B cell (primary cell): ENCODE data around the gene CDK5RAP1. TPM values are rescaled to one million over a fixed set of nuclear protein-coding genes. Genes with fewer than 3 reads are reported as not detected.
A peak's percentile ranks its signal among the peaks of the same experiment; 100 is the strongest.

Experiments
- ATAC-seq: fragments of 200-7000 bp; cut with Tn5 transposase; one replicate; pipeline ENCODE4 v1.10.0; 2021; ENCODE audit warnings: low read depth, mild to moderate bottlenecking, moderate number of reproducible peaks, moderate library complexity
- CTCF ChIA-PET: fragments of 350-600 bp; sonication (Branson Sonifier 250); formaldehyde crosslinking; loops from one replicate; lab custom pipeline; 2021; ENCODE audit warnings: antibody characterized with exemption, inconsistent platforms; lab: Charles Lee
- POLR2A ChIA-PET: fragments of 350-600 bp; sonication (Branson Sonifier 250); formaldehyde crosslinking; loops from one replicate; lab custom pipeline; 2021; ENCODE audit warnings: antibody characterized with exemption; lab: Charles Lee
- DNase-seq: peaks from one replicate; pipeline ENCODE4 v3.0.0; 2013
- H2AFZ ChIP-seq: 2 replicates; pipeline ENCODE4 v1.6.1; 2012; ENCODE audit warnings: mild to moderate bottlenecking, low read depth, low read length; ENCODE audit not compliant: insufficient read depth, poor library complexity, severe bottlenecking
- H3K27ac ChIP-seq, 2 donors: 1 replicate in 1 of 2; 2 replicates in 1 of 2; pipeline ENCODE4 v1.5.1; 2012 to 2013; ENCODE audit warnings: low read length in 2 of 2, mild to moderate bottlenecking in 2 of 2, moderate library complexity in 1 of 2
- H3K27me3 ChIP-seq, 4 experiments: fragments of 200-600 bp in 1 of 4; sonication (generic) in 1 of 4; replicated peaks in 1 of 4; 1 replicate in 2 of 4; 2 replicates in 2 of 4; pipeline versions ENCODE4 v1.6.1 to v1.7.0; 2013 to 2016; ENCODE audit warnings: low read length in 3 of 4, mild to moderate bottlenecking in 2 of 4, mixed read lengths in 1 of 4, moderate library complexity in 1 of 4; ENCODE audit not compliant: insufficient read depth in 4 of 4, control insufficient read depth in 3 of 4; ENCODE audit errors: control extremely low read depth in 1 of 4
- H3K36me3 ChIP-seq, 2 experiments: replicated peaks in 1 of 2; 1 replicate in 1 of 2; 2 replicates in 1 of 2; pipeline versions ENCODE4 v1.6.1 to v1.7.1; 2013; ENCODE audit warnings: low read length in 1 of 2; ENCODE audit not compliant: insufficient read depth in 2 of 2, control insufficient read depth in 1 of 2; ENCODE audit errors: control extremely low read depth in 1 of 2, extremely low read depth in 1 of 2
- H3K4me1 ChIP-seq, 2 donors: fragments of 200-600 bp in 1 of 2; sonication (generic) in 1 of 2; 1 replicate in 1 of 2; 2 replicates in 1 of 2; pipeline versions ENCODE4 v1.5.1 to v1.6.1; 2013 to 2017; ENCODE audit warnings: low read length in 2 of 2; ENCODE audit not compliant: control insufficient read depth in 2 of 2, insufficient read depth in 2 of 2
- H3K4me2 ChIP-seq: replicated peaks from 2 replicates; pipeline ENCODE3; 2012; ENCODE audit warnings: mild to moderate bottlenecking, low read depth, low read length; ENCODE audit not compliant: poor library complexity, severe bottlenecking
- H3K4me3 ChIP-seq, 5 experiments: fragments of 200-600 bp in 1 of 5; sonication (generic) in 1 of 5; 1 replicate in 3 of 5; 2 replicates in 2 of 5; pipeline versions ENCODE4 v1.5.1 to v1.7.0; 2011 to 2016; ENCODE audit warnings: low read length in 4 of 5, mild to moderate bottlenecking in 4 of 5, low read depth in 2 of 5, control low read depth in 1 of 5, moderate library complexity in 1 of 5; ENCODE audit not compliant: insufficient read depth in 1 of 5; ENCODE audit errors: control extremely low read depth in 1 of 5, extremely low read depth in 1 of 5
- H3K79me2 ChIP-seq: fragments of 200-600 bp; sonication (generic); one replicate; pipeline ENCODE4 v1.6.0; 2016; ENCODE audit warnings: low read length; ENCODE audit not compliant: control insufficient read depth, insufficient read depth
- H3K9ac ChIP-seq: fragments of 200-600 bp; sonication (generic); 2 replicates; pipeline ENCODE4 v1.6.1; 2017; ENCODE audit warnings: mild to moderate bottlenecking, low read length, moderate library complexity
- H3K9me3 ChIP-seq, 3 donors: one replicate each; pipeline versions ENCODE4 v1.6.1 to v1.7.1; 2013; ENCODE audit warnings: low read length in 2 of 3; ENCODE audit not compliant: control insufficient read depth in 2 of 3, insufficient read depth in 1 of 3; ENCODE audit errors: control extremely low read depth in 1 of 3
- H4K20me1 ChIP-seq: 2 replicates; pipeline ENCODE4 v1.6.0; 2012; ENCODE audit warnings: mild to moderate bottlenecking, low read length; ENCODE audit not compliant: insufficient read depth, control insufficient read depth, poor library complexity, severe bottlenecking
- H3K27ac Mint-ChIP-seq: one replicate; pipeline ENCODE4 v1.8.0; 2021; ENCODE audit warnings: mixed read lengths
- H3K27me3 Mint-ChIP-seq: one replicate; pipeline ENCODE4 v1.8.0; 2021; ENCODE audit warnings: mixed read lengths
- H3K4me1 Mint-ChIP-seq: one replicate; pipeline ENCODE4 v1.8.0; 2021; ENCODE audit warnings: mixed read lengths
- H3K4me3 Mint-ChIP-seq: one replicate; pipeline ENCODE4 v1.8.0; 2021; ENCODE audit warnings: mixed read lengths
- H3K9me3 Mint-ChIP-seq: one replicate; pipeline ENCODE4 v1.8.0; 2022; ENCODE audit warnings: mixed read lengths; ENCODE audit not compliant: insufficient read depth
- EZH2 ChIP-seq: IDR thresholded peaks from 2 replicates; pipeline ENCODE4 v1.6.1; 2012; ENCODE audit warnings: borderline replicate concordance, low read depth, mild to moderate bottlenecking, moderate library complexity, low read length; ENCODE audit not compliant: insufficient read depth, poor library complexity, severe bottlenecking
- WGBS: methylation state at CpG from one replicate; pipeline ENCODE4 v1.1.5; 2013; ENCODE audit warnings: missing lambda C conversion rate; ENCODE audit not compliant: insufficient coverage; 5-methylcytosine and 5-hydroxymethylcytosine counted together
- intact Hi-C: fragments of 100-400 bp; cut with micrococcal nuclease; formaldehyde crosslinking; loops from one replicate; pipeline ENCODE4 v1.10.0; 2022
- polyA plus RNA-seq: library from polyadenylated mRNA; depleted of rRNA; stranded (reverse); fragments of >200 nt; gene quantifications from 2 replicates; pipeline ENCODE4 v1.2.3, GENCODE V29; 2012
- total RNA-seq, 2 donors: library from RNA; stranded (reverse); fragments of 120-200 nt in 1 of 2; gene quantifications; 1 replicate in 1 of 2; 2 replicates in 1 of 2; pipeline versions ENCODE4 v1.2.3 to v1.2.4, GENCODE V29; 2013 to 2022
- TF ChIP-seq, protein P1 (sequence below): fragments of 200-600 bp; IDR thresholded peaks from one replicate; pipeline ENCODE4 v1.8.0; 2022; ENCODE audit warnings: antibody characterized with exemption, mild to moderate bottlenecking

CDK5RAP1 gene
- total and polyA plus RNA-seq, 2 donors (not counting 1 experiment from before 2014, with no cell fraction given) = 50.4 to 60.5 TPM

DNA sequence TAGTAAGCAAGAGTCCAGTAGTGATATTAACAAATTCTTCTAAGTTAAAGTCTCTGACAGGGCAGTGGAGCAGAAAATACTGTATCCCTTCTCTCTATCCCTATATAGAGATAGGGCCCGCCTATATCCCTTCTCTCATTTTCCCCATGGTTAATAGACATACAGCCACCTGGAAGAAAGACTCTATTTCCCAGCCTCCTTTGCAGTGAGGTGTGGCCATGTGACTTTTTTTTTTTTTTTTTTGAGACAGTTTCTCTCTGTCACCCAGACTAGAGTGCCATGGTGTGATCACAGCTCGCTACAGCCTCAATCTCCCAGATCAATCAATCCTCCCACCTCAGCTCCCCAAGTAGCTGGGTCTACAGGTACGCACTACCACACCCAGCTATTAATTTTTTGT, 16.7 kb upstream of the CDK5RAP1 start:
- Mint-ChIP-seq H3K4me3 (no peak overlapping the region), H3K9me3 (no peaks in the 10 kb centered on the region), H3K27me3 (no peaks in the 10 kb centered on the region), H3K4me1 (no peaks in the 10 kb centered on the region), H3K27ac (no peak overlapping the region)
- H2AFZ ChIP-seq = no peak overlapping the region
- H3K27me3 ChIP-seq = no peaks in the 10 kb centered on the region
- no peak overlapping the region for H3K4me2 ChIP-seq
- no peaks in the 10 kb centered on the region for H3K36me3 ChIP-seq
- POLR2A ChIA-PET = no interaction called here
- intact Hi-C loops = no loop called here
- no peaks in the 10 kb centered on the region for H4K20me1 ChIP-seq
- TF ChIP-seq, protein P1, sequence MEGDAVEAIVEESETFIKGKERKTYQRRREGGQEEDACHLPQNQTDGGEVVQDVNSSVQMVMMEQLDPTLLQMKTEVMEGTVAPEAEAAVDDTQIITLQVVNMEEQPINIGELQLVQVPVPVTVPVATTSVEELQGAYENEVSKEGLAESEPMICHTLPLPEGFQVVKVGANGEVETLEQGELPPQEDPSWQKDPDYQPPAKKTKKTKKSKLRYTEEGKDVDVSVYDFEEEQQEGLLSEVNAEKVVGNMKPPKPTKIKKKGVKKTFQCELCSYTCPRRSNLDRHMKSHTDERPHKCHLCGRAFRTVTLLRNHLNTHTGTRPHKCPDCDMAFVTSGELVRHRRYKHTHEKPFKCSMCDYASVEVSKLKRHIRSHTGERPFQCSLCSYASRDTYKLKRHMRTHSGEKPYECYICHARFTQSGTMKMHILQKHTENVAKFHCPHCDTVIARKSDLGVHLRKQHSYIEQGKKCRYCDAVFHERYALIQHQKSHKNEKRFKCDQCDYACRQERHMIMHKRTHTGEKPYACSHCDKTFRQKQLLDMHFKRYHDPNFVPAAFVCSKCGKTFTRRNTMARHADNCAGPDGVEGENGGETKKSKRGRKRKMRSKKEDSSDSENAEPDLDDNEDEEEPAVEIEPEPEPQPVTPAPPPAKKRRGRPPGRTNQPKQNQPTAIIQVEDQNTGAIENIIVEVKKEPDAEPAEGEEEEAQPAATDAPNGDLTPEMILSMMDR = no peak
- TF ChIP-seq EZH2 = no peak
- CTCF ChIA-PET = interaction anchor here (1.4 kb wide), 1 partner anchor 27 kb away, joined by 3 read pairs; no protein-coding TSS in a partner anchor
- H3K9ac ChIP-seq = no peak overlapping the region
- H3K79me2 ChIP-seq = no peaks in the 10 kb centered on the region
- ATAC-seq = no peak
- no peak overlapping the region for H3K27ac ChIP-seq
- DNase-seq = no peak
- no peaks in the 10 kb centered on the region for H3K4me1 ChIP-seq
- no CpG with 5 or more reads among the region's 3 CpGs for WGBS
- no peak overlapping the region for H3K4me3 ChIP-seq
- H3K9me3 ChIP-seq = no peaks in the 10 kb centered on the region

DNA sequence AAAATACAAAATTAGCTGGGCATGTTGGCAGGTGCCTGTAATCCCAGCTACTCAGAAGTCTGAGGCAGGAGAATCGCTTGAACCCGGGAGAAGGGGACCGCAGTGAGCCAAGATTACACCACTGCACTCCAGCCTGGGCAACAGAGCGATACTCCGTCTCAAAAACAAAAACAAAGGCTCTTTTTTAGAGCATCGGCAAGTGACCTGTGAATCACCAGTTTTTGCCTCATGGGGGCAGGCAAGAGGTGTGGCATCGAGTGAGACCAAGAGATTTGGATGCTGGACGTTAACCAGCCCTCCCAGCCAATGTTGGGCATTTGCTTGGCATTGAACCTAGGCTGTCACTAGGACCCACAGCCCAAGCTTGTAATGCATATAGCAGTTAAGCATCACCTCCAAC, 14.6 kb upstream of the CDK5RAP1 start:
- H3K79me2 ChIP-seq = no peaks in the 10 kb centered on the region
- H3K4me2 ChIP-seq = no peak overlapping the region
- Mint-ChIP-seq H3K27me3 (no peaks in the 10 kb centered on the region), H3K4me3 (no peak overlapping the region), H3K4me1 (peaks cover 3% of the 10 kb centered on the region), H3K27ac (no peak overlapping the region), H3K9me3 (no peaks in the 10 kb centered on the region)
- H3K27ac ChIP-seq = no peak overlapping the region
- H3K36me3 ChIP-seq = no peaks in the 10 kb centered on the region
- TF ChIP-seq EZH2 = no peak
- TF ChIP-seq, protein P1 = peak; percentile 47
- H3K9me3 ChIP-seq = no peaks in the 10 kb centered on the region
- intact Hi-C loops = no loop called here
- ATAC-seq = peak; percentile 43
- no peaks in the 10 kb centered on the region for H3K27me3 ChIP-seq
- DNase-seq = peak; percentile 32
- 79% methylated on average over 8 of the region's 8 CpGs for WGBS
- no peak overlapping the region for H3K4me3 ChIP-seq
- H3K9ac ChIP-seq = no peak overlapping the region
- CTCF ChIA-PET = interaction anchor here (0.7 to 1.7 kb wide), 2 partner anchors 25 to 60 kb away, joined by 4 to 6 read pairs; no protein-coding TSS in a partner anchor
- H2AFZ ChIP-seq = no peak overlapping the region
- H3K4me1 ChIP-seq = no peaks in the 10 kb centered on the region
- H4K20me1 ChIP-seq = no peaks in the 10 kb centered on the region
- POLR2A ChIA-PET = no interaction called here
